Ectodermal cell (in vitro differentiated cells): ENCODE measurements around the gene OR8S1.
"Not testable (repeated sequence)": the region's sequence is repeated elsewhere in the genome, so short reads cannot be mapped to it uniquely, and the experiment has no call there.

ENCODE experiments used
- H3K27ac ChIP-seq: 2 replicates; pipeline ENCODE4 v1.7.0; 2013; ENCODE audit warnings: mild to moderate bottlenecking, low read depth, low read length; ENCODE audit not compliant: insufficient read depth, poor library complexity, severe bottlenecking
- H3K27me3 ChIP-seq: 2 replicates; pipeline ENCODE4 v1.7.0; 2013; ENCODE audit warnings: mild to moderate bottlenecking, low read length; ENCODE audit not compliant: insufficient read depth, control insufficient read depth, poor library complexity, severe bottlenecking
- H3K36me3 ChIP-seq: one replicate; pipeline ENCODE4 v1.7.0; 2013; ENCODE audit warnings: low read length; ENCODE audit not compliant: control insufficient read depth, insufficient read depth
- H3K4me1 ChIP-seq: one replicate; pipeline ENCODE4 v1.7.0; 2013; ENCODE audit warnings: low read length; ENCODE audit not compliant: control insufficient read depth, insufficient read depth
- H3K4me3 ChIP-seq: 2 replicates; pipeline ENCODE4 v1.7.0; 2013; ENCODE audit warnings: low read depth, low read length, control low read depth; ENCODE audit not compliant: insufficient read depth
- H3K9me3 ChIP-seq: 2 replicates; pipeline ENCODE4 v1.7.0; 2013; ENCODE audit warnings: mild to moderate bottlenecking, low read length, moderate library complexity; ENCODE audit not compliant: control insufficient read depth
- WGBS, 2 experiments: methylation state at CpG; one replicate each; pipeline ENCODE4 v1.1.7; 2013; ENCODE audit warnings: missing lambda C conversion rate in 2 of 2; 5-methylcytosine and 5-hydroxymethylcytosine counted together

OR8S1 gene

DNA sequence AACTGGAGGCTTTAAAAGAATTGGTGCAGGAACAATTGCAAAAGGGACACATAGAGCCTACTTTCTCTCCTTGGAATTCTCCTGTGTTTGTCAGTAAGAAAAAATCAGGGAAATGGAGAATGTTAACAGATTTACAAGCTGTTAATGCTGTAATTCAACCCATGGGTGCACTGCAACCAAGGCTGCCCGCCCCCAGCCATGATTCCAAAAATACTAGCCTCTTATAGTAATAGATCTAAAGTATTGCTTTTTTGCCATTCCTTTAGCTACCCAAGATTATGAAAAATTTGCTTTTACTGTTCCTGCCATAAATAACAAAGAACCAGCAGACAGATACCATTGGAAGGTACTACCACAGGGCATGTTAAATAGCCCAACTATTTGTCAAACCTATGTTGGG is 15.3 kb upstream of the OR8S1 start:
- no peak overlapping the region for H3K4me3 ChIP-seq
- no peaks in the 10 kb centered on the region for H3K27me3 ChIP-seq
- no peaks in the 10 kb centered on the region for H3K4me1 ChIP-seq
- H3K36me3 ChIP-seq = no peaks in the 10 kb centered on the region
- H3K27ac ChIP-seq = no peak overlapping the region
- WGBS, 2 experiments = 27% methylated on average over 1 of the region's 1 CpG; no CpG with 5 or more reads in 1 of the 2 experiments
- no peaks in the 10 kb centered on the region for H3K9me3 ChIP-seq

DNA sequence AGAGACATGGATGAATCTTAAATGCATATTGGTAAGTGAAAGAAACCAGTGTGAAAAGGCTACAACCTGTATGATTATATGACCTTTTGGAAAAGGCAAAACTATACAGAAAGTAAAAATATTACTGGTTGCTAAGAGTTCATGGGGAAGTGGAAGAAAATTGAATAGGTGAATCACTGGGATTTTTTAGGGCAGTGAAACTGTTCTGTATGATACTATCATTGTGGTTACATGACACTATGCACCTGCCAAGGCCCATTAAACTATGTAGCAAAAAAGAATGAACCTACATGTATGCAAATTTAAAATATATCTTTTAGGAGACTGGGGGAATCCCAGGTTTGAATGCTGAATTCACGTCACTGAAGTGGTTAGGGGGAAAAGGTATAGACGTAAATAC is 12.6 kb upstream of the OR8S1 start:
- WGBS, 2 experiments = 40 to 43% methylated on average over 2 of the region's 2 CpGs
- H3K36me3 ChIP-seq = no peaks in the 10 kb centered on the region
- no peaks in the 10 kb centered on the region for H3K4me1 ChIP-seq
- no peaks in the 10 kb centered on the region for H3K27me3 ChIP-seq
- H3K4me3 ChIP-seq = no peak overlapping the region
- no peak overlapping the region for H3K27ac ChIP-seq
- H3K9me3 ChIP-seq = no peaks in the 10 kb centered on the region

DNA sequence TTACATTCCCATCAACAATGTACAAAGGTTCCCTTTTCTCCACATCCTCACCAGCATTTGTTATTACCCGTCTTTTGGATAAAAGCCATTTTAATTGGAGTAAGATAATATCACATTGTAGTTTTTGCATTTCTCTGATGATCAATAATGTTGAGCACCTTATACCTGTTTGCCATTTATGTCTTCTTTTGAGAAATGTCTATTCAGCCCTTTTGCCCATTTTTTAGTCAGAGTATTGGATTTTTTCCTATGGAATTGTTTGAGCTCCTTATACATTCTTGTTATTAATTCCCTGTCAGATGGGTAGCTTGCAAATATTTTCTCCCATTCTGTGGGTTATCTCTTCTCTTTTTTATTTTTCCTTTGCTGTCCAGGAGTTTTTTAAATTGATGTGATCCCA is 10.7 kb upstream of the OR8S1 start:
- Histone ChIP-seq H3K4me1 (no peaks in the 10 kb centered on the region), H3K27me3 (no peaks in the 10 kb centered on the region), H3K9me3 (no peaks in the 10 kb centered on the region), H3K27ac (no peak overlapping the region), H3K4me3 (no peak overlapping the region), H3K36me3 (no peaks in the 10 kb centered on the region)
- WGBS, 2 experiments = no CpG with 5 or more reads among the region's 1 CpG

DNA sequence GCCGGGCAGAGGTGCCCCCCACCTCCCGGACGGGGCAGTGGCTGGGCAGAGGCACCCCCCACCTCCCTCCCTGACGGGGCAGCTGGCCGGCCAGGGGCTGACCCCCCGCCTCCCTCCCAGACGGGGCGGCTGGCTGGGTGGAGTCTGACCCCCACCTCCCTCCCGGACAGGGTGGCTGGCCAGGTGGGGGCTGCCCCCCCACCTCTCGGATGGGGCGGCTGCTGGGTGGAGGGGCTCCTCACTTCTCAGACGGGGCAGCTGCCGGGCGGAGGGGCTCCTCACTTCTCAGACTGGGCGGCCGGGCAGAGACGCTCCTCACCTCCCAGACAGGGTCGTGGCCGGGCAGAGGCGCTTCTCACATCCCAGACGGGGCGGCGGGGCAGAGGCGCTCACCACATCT is 5.1 kb upstream of the OR8S1 start:
- not testable (repeated sequence) for H3K4me3 ChIP-seq, H3K4me1 ChIP-seq, H3K36me3 ChIP-seq, H3K9me3 ChIP-seq, H3K27ac ChIP-seq, H3K27me3 ChIP-seq
- 86 to 87% methylated on average over 24 of the region's 24 CpGs for WGBS, 2 experiments

DNA sequence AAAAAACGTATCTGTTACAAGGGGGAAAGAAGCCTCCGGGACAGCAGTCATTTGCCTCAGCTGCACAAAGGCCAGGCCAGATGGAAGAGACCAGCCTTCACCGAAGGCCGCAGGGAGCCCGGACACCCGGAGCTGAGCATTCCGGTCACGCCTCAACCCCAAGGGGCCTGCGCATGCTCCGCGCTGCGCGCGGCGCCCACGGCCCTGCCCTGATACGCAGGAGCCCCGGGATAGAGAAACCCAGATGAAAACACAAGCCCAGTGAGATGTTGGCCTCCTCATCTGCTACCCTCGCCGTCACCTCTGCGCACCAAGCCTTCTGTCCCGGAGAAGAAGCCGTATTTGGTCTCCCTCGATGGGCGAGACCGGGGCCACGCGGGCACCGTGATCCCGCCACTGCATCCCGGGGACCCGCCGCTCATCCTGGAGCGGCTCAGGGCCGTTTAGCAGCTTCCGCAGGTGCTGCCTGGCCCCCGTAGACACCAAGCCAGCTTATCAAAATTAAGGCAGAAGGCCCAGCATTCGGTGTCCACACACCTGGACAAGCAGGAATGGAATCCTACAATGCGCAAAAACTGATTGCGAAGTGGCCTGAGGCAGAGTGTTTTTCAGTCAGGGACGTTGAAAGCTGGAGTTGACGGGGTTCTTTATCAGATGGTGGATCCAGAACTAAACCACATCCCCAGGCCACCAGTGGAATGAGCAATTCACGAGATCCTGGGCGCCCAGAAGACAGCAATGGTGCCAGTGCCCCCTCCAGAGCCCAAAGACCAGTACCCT is 2.6 kb downstream of the OR8S1 start:
- H3K27me3 ChIP-seq = no peaks in the 10 kb centered on the region
- no peaks in the 10 kb centered on the region for H3K4me1 ChIP-seq
- no peak overlapping the region for H3K4me3 ChIP-seq
- WGBS, 2 experiments = 95% methylated on average over 44 of the region's 44 CpGs
- H3K36me3 ChIP-seq = no peaks in the 10 kb centered on the region
- no peaks in the 10 kb centered on the region for H3K9me3 ChIP-seq
- H3K27ac ChIP-seq = no peak overlapping the region

DNA sequence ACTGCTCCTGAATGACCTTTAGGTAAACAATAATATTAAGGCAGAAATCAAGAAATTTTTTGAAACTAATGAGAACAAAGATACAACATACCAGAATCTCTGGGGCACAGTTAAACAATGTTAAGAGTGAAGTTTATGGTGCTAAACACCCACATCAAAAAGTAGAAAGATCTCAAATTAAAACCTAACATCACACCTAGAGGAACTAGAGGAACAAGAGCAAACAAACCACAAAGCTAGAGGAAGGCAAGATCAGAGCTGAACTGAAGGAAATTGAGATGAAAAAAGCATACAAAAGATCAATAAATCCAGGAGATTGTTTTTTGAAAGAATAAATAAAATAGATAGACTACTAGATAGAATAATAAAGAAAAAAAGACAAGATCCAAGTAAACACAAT is 7.2 kb downstream of the OR8S1 start:
- Histone ChIP-seq H3K27me3 (no peaks in the 10 kb centered on the region), H3K4me1 (no peaks in the 10 kb centered on the region), H3K4me3 (no peak overlapping the region), H3K36me3 (no peaks in the 10 kb centered on the region), H3K9me3 (no peaks in the 10 kb centered on the region), H3K27ac (no peak overlapping the region)

DNA sequence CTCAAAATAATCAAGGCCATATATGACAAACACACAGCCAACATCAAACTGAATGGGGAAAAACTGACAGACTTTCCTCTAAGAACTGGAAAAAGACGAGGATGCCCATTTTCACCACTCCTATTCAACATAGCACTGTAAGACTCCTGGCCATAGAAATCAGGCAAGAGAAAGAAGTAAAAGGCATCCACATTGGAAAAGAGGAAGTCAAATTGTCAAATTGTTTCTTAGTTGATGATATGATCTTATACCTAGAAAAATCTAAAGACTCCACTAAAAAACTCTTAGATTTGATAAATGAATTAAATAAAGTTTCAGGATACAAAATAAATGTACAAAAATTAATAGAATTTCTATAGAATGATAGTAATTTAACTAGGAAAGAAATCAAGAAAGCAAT is 11.2 kb downstream of the OR8S1 start:
- Histone ChIP-seq H3K4me1 (no peaks in the 10 kb centered on the region), H3K27ac (no peak overlapping the region), H3K36me3 (no peaks in the 10 kb centered on the region), H3K9me3 (no peaks in the 10 kb centered on the region), H3K4me3 (no peak overlapping the region), H3K27me3 (no peaks in the 10 kb centered on the region)
- 71 to 90% methylated on average over 1 of the region's 1 CpG for WGBS, 2 experiments

DNA sequence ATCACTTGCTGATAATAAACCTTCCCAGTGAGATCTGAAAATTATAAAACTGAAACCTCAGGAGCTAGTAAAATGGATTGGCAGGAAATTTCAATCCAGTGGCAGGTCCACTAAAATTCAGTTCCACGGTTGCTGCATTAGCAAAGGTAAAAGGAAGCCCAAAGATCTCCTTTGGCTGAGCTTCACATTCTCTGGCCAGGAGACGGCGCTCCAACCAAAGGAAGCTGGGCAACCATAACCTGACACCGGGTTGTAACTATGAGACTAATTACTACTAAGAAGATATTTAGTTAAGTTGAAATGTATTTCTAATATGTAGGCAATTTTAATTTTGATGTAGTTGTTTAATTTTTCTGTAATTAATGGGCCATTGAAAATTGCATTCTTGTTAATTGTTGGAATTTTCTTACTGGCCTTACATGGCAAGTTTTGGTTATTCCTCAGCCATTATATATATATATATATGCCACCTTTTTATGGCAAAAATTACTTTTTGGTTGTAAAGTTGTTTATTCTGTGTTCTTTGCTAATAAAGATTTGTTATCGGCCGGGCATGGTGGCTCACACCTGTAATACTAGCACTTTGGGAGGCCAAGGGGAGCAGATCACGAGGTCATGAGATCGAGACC is 17.0 kb downstream of the OR8S1 start:
- H3K27me3 ChIP-seq = no peaks in the 10 kb centered on the region
- no peak overlapping the region for H3K4me3 ChIP-seq
- H3K4me1 ChIP-seq = no peaks in the 10 kb centered on the region
- WGBS, 2 experiments = 57% methylated on average over 8 of the region's 8 CpGs
- H3K27ac ChIP-seq = no peak overlapping the region
- no peaks in the 10 kb centered on the region for H3K9me3 ChIP-seq
- H3K36me3 ChIP-seq = no peaks in the 10 kb centered on the region

DNA sequence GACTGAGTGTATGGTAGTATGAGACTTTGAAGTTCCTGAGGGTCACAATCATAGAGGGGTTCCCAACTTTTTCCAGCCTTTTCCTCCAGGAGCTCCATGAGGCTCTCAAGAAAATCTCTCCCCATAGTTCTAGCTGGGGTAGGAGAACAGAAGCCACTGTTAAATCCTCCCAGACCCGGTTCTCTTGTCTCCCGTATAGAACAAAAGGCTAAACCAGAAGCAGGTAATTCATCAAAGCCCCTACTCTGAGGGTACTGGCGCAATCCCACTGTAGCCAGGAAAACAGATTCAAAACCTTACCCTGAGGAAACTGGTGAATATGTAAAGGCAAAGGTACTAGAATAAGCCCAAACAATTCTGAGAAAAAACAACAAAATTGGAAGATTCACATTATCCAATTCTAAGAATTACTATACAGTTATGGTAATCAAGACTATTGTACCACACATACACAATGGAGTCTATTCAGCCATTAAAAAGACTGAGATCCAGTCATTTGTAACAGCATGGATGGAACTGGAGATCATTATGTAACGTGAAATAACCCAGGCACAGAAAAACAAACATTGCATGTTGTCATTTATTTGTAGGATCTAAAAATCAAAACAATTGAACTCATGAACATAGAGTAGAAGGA is 20.5 kb downstream of the OR8S1 start:
- Histone ChIP-seq H3K27ac (no peak overlapping the region), H3K27me3 (no peaks in the 10 kb centered on the region), H3K36me3 (no peaks in the 10 kb centered on the region), H3K4me3 (no peak overlapping the region), H3K9me3 (no peaks in the 10 kb centered on the region), H3K4me1 (no peaks in the 10 kb centered on the region)
- 85 to 94% methylated on average over 4 of the region's 4 CpGs for WGBS, 2 experiments

DNA sequence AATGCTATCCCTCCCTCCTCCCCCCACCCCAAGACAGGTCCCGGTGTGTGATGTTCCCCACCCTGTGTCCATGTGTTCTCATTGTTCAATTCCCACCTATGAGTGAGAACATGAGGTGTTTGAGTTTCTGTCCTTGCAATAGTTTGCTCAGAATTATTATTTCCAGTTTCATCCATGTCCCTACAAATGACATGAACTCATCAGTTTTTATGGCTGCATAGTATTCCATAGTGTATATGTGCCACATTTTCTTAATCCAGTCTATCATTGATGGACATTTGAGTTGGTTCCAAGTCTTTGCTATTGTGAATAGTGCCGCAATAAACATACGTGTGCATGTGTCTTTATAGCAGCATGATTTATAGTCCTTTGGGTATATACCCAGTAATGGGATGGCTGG is 21.6 kb downstream of the OR8S1 start:
- not testable (repeated sequence) for H3K27me3 ChIP-seq, H3K4me1 ChIP-seq, H3K27ac ChIP-seq, H3K4me3 ChIP-seq, H3K36me3 ChIP-seq, H3K9me3 ChIP-seq
- 92 to 100% methylated on average over 1 of the region's 3 CpGs for WGBS, 2 experiments
